Activated CD4-positive, alpha-beta T cell treated with anti-CD3 and anti-CD28 coated beads, Interleukin-2, Interleukin-6, amounts not matched to agents 100 ng/mL and 50 ng/mL, durations not matched to agents 16 hours and 8 hours (primary cell): ENCODE data around the gene EMX1.
"Not testable (repeated sequence)": the region's sequence is repeated elsewhere in the genome, so short reads cannot be mapped to it uniquely, and the experiment has no call there.

Experiments used
- DNase-seq: peaks from one replicate; pipeline ENCODE4 v3.0.0-alpha.2; 2020

The EMX1 gene

DNA sequence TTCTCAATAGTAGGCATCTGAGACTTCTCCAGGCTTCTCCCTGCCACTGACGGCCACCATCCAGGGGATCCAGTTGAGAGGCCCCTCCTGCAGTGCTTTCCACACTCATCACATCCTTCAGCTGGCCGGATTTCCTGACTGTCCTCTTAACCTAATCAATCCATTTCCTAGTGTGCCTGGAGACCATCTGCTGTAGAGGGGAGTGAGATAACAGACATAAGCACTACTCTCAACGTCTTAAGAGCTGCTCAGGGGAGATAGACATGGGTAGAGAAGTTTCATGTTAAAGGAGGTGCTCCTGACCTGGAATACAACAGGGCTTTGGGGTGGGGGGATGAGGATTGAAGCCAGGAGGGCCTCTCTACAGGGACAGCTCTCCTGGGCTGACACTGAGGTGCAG, 15.9 kb upstream of the EMX1 start:
- DNase-seq = no peak

DNA sequence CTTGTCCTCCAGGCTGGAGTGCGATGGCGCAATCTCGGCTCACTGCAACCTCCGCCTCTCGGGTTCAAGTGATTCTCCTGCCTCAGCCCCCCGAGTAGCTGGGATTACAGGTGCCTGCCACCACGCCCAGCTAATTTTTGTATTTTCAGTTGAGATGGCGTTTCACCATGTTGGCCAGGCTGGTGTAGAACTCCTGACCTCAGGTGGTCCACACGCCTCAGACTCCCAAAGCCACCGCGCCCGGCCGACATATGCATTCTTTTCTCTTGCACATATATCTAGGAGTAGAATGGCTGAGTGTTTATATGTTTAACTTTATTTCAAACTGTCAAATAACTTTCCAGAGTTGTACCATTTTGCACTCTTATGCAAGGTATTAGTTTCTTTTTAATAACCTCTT, 9.9 kb upstream of the EMX1 start:
- DNase-seq = not testable (repeated sequence)

DNA sequence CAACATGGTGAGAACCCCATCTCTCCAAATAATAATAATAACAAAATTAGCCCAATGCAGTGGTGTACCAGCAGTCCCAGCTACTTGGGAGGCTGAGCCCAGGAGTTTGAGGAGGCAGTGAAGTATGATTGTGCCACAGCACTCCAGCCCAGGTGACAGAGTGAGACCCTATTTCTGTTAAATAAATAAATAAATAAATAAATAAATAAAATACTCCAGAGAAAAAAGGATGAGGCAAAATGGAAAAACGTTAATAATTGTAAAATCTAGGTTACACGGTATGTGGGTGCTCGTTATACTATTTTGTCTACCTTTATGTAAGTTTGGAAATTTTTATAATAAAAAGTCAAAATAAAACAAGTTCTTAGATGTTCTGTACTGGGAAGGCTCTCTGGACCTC, 8.6 kb upstream of the EMX1 start:
- DNase-seq = no peak

DNA sequence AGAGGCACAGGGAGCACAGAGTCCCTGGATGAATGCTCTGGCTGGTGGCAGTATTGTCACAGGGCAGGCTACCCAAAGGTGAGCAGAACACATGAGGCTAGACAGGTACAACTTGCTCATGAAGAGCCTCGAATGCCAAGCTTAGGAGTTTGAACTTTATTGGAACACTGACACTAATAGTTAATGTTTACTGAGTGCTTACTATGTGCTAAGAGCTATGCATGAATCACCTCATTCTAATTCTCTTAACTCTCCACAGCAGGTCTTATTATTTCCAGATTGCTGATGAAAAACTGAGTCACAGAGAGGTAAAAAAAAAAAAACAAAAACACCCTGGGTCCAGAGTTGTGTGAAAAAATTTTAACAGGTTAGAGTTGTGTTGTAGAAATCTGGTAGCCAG, 6.1 kb upstream of the EMX1 start:
- DNase-seq = no peak

DNA sequence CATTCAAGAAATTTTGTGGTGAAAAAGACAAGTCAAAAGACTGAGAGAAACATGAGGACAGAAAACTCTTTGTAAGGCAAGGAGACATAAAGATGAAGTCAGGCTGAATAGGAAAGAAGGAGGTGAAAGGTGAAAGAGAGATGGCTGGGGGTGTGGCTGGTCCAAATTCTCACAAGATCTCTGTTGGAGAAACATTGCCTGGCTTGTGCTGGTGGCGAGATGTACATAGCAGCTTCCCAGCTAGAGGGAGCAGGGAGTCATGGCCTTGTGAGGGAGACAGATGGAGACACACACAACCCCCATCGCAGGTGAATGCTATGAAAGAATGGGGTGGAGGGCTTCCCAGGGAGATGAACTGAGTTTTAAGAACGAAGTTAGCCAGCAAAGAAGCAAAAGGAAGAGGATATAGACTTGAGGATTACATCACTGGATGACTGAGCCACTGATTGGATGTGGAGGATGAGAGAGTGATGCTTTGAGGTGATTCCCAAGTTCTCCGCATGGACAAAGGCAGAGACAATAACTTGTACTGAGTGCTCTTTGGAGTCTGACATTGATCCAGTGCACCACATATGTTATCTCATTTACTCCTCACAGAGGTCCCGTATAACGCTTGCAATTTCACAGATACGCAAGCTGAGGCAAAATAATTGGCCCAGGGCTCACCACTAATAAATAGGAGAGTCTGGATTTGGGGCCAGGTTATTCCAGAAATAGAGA, 3.7 kb upstream of the EMX1 start:
- no peak for DNase-seq

- DNase-seq = no peak
These were observed 3.1 kb upstream of the EMX1 start for GRCh38 chr2:72914206-72914559.

DNA sequence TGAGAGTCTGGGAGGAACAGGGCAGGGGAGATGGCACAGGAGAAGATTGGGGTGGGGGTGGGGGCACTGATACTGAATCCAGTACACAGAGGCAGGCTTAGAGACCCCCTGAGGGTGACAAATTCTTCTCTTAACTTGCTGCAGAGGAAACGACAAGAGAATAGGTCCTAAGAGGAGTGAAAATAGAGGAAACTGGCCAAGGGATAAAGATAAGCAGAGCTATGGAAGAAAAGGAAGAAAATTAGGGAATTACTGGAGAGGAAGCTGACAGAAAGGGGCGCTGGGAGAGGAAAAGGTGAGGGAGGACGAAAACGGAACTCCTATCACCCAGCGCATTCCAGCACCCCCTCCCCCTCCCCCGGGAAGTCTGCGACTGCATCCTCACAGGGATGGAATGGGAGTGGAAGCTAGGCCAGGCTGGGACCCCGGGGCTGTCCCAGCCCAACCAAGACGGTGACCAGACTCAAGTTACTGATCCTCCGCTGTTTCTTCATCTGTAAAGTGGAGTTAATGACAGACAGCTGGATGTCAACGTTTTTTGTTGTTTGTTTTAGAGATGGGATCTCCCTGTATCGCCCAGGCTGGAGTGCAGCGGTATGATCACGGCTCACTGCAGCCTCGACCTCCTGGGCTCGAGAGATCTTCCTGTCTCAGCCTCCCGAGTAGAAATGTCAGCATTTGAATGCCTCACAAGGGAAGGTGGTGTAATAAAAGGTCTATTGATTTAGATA, 2.6 kb upstream of the EMX1 start:
- DNase-seq = no peak

- no peak for DNase-seq
These were observed 1.9 kb upstream of the EMX1 start for GRCh38 chr2:72915320-72915906.

DNA sequence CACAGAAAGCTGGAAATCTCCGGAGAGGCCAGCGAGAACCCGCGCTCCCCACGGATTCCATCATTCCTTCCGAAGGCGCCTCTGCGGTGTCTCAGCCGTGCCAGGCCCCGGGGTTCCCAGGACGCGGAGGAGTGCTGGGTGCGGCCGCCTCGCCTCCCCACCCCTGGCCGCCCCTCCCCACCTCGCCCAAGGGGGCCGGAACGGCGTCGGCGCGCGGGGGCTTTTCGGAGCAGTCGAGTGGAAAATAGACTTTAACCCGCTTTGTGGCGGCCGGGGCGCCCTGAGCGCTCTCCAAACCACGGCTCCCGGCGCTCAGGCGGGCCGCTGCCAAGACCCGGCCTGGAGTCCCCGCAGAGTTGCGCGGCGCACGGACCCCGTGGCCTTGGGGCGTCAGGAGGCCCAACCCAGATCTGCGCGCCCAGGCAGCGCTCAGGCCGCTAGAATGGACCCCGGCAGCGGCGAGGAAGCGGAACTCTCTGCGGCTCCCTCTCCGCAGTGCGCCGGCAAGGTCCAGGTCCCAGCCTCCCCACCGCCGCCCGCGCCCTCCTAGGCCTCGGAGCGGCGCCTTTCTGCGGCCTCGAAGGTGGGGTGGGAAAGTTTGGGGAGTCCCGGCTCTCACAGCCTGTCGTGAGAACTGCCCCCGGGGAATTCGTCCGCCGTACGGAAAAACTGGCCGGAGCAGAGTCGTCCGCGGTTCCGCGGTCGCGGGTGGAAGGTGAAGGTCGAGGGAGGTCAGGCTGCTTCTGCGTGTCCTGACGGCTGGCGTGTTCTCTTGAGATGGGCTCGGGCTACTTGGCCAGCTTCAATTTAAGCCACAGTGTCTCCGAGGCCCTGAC, 1.2 kb upstream of the EMX1 start:
- DNase-seq = peak; percentile 50

DNA sequence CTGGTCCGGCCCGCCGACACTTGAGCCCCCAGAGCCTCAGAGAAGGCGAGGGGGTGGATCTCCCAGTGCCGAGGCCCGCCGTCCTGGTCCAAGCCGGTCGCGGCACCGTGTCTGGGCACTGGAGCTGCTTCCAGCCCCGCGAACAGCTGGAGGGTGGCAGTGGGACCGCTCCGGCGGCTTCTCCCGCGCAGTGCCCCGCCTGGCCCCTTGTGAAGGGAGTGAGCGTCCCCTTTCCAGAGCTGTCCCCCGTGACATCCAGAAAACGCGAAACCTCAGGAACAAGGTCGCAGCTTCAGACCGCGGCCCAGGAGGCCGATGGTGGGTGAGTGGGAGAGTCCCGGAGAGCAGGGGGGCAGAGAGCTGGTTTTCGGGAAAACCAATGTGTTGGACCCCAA, 579 bp upstream of the EMX1 start:
- no peak for DNase-seq

DNA sequence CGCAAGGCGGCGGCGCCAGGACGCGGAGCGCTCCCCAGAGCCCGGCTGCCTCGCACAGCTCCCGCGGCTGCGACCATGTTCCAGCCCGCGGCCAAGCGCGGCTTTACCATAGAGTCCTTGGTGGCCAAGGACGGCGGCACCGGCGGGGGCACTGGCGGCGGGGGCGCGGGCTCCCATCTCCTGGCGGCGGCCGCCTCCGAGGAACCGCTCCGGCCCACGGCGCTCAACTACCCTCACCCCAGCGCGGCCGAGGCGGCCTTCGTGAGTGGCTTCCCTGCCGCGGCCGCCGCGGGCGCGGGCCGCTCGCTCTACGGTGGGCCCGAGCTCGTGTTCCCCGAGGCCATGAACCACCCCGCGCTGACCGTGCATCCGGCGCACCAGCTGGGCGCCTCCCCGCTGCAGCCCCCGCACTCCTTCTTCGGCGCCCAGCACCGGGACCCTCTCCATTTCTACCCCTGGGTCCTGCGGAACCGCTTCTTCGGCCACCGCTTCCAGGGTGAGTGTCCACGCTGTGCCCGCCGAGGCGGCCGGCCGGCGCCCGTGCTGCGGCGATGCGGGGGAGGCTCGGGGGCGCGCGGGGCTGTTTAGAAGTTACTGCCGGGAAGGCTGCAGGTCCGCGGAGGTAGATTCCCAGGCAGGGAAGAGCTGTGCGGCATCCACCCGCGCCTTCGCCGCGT, 696 bp downstream of the EMX1 start:
- no peak for DNase-seq

GRCh38 chr2:72919414-72920317, 2.3 kb downstream of the EMX1 start:
- no peak for DNase-seq

DNA sequence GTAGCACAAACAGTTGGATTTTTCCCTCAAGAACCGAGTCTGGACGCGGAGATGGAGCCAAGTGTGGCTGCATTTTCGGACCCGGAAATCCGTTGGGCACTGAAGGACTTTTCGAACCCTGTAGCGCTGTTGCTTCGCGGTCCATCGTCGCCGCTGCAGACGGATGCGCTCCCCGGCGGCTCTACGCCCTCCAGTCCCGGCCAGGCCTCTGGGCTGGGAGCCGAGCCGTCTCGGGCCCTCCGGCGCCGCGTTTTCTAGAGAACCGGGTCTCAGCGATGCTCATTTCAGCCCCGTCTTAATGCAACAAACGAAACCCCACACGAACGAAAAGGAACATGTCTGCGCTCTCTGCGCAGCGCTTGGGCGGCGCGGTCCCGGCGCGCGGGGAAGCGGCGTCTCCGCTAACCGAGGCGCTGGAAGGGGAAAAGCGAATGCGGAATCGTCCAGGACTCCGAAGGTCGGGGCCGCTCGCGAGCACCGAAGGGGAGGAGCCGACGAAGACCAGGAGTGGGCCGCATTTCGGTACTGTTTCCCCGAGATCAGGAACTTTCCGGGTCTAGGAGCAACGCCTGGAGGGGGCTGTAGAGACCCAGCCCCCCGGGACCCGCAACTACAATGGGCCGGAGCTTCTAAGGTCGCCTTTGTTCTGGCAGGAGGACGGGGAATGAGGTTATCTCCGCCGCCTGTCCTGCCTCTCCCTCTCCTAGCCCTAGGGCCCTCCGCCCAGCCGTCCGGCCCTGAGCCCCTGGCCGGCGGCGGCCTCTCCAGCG, 3.2 kb downstream of the EMX1 start:
- DNase-seq = peak; percentile 35

DNA sequence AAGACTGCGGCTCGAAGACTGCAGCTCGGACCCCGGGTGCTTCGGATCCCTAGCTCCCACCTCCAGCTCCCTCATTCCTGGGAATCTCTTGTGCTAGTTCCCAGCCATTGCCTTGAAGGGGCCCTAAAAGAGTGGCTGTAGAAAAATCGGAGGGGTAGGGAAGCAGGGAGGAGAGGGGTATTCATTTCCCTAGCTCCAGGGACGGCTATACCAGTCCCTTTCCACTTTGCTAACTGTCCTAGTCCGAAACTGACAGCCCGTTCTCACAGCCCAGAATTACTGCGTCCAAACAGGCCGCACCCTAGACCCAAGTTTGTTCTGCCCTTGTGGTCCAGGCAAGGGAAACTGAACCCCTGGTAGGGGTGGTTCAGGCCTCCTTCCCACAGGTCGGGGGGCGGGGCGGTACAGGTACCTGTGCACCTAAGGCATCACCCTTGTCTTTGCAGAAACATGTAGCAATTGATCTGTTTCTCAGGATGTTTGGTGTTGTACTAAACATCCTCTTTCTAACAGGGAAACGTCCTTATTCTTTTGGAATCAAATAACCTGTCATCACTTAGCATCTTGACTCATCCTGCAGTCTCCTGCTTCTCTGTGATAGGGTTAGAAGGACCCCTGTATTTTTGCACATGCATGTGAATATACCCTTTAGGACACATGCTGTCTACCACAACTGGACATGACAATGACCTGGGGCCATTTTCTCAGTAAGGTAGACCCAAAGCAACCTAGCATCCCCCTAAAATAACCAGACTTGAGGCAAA, 4.0 kb downstream of the EMX1 start:
- no peak for DNase-seq

DNA sequence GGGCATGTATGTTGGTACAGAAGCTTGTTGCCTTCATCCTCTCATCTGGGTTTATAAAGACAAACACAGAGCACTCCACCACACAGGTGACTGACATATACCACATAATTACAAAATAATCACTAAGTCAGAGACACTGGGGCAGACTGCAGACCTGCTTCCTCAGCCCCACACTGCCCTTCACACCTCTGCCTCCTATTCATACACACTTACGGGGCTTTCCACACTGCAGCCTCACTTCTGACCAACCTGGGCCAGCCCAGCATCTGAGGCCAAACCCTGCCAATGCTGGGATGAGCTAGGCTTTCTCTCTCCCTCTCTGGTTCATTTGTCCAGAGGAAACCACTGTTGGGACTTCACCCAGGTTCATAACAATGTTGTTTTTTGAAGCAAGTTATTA, 4.5 kb downstream of the EMX1 start:
- DNase-seq = no peak

DNA sequence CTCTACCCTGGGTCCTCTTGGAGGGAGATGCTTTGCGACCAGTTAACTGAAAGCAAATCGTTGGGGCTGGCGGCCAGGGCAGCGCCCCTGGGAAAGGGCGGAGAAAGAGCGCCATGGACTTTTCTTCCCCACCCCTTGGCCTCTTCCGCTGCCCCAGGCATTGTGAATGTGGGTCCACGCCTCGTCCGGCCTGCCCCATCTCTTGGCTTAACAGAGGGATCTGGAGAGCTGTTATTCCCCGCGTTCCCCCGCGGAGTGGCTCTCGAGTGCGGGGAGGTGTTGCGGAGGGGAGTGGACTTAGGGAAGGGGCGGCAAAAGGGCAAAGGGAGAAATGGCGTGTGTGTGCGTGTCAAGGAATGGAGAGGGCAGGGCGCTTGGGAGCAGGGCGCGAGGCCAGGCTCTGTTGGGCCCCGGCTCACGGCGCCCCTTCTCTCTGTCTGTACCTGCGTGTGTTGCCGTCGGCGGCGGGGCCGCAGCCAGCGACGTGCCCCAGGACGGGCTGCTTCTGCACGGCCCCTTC, 6.6 kb downstream of the EMX1 start:
- DNase-seq = no peak

DNA sequence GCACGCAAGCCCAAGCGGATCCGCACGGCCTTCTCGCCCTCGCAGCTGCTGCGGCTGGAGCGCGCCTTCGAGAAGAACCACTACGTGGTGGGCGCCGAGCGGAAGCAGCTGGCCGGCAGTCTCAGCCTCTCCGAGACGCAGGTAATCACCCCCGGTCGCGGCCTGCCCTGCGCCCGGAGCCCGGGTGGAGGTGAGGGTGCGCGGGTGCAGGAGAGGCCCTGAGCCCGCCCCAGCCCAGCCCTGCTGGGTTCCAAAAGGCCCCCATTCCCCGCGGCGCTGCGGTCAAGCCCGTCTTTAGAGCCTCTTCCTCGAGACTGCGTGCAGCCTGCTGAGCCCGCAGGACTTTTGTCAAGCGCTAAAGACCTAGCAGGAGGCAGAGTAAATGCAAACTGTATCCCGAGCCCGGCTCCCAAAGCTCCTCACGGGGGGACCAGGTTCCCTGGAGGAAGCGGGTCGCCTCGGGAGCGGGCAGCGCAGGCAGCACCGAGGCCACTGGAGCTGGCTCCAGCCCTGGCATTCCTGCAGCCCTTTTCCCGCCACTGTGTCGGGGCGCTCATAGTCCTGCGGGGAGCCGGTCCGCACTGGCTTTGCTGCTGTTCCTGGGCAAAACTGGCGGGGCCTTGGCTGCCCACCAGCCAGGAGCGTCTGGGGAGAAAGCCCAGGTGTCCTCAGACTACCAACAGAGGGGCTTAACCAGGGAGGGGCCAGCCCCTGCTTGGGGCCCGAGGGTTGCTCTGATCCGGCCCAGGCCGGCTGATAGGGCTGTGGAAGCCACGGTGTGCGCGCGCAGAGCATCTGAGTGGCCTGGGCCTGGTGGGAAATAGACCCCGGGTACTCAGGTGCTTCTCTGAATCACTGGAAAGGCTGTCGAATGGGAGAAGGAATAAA, 7.3 kb downstream of the EMX1 start:
- DNase-seq = no peak

DNA sequence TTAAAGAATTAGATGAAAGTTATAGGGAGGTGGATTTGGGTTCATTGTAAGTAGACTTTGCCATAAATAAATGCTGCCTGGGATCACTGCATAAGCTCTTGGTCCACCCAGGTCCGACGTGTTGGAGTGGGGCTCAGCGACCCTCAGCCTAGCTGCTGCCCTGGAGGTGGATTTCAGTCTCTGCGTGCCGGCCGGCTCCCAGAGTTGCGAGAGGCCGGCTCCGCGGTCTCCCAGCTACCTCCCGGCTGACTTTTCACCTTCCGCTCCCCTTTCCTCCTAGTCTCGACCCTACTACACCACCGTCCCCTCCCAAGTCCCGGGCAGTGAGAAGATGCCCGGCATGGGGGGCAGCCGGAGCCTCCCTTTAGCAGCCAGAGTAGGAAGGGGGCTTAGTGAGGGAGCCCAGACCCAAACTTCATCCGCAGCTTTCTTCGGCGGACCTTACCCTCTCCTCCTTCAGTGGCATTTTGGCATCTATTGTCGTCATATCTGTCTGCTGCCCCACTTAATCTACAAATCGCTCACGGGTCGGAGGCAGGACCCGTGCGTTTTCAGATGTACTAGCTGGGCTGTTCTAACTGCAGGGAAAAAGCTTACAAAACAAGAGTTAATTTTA, 8.1 kb downstream of the EMX1 start:
- DNase-seq = no peak
